ENCODE data around the gene KRT78.
"Not testable (repeated sequence)": the region's sequence is repeated elsewhere in the genome, so short reads cannot be mapped to it uniquely, and the experiment has no call there.

Gene KRT78

DNA sequence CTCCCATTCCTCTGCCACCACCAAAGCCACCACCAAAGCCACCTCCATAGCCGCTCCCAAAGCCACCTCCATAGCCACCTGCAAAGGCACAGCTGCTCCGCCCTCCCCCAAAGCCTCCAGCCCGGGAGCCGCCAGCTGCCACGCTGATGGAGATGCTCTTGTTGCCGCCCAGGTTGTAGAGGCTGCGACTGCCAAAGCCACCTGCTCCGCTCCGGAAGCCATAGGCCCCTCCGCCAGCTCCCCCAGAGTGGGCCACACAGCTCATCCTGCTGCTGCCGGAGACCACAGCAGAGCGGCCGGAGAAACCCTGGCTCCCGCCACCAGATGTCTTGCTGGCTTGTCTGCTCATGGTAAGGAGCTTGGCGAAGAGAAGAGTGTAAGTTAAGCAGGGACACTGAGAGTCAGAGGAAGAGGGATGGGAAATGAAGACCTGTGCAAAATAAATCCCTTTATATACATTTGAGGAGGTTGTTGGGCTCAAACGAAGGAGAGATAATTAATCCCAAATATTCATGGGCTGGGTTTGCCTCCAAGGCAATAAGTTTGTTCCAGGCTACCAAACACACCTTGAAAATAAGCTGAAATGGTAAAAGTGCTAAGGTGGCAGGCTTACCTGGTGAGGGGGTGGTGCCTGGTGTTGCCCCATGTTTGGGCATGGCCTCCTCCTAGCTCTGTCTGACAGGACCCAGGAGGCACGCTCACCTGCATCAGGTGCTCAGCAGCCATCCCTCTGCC, 52.9 kb downstream of the KRT78 start, which contains the start of gene KRT3:
KRT3 (minus strand) TSS at position 424 of the 735 bp plus-strand sequence; CDS start at position 349, 75 bp downstream.
- Histone ChIP-seq H3K4me3 (ENCODE audit: low read length) (no peak within 1 kb of the TSS), H2AFZ (ENCODE audit: low read depth, low read length) (no peak within 1 kb of the TSS), H3K36me3 (replicated peaks; ENCODE audit: low read depth, low read length) (no peaks in the 10 kb centered on the region), H3K27ac (ENCODE audit: low read length) (no peak within 1 kb of the TSS), H3K79me2 (ENCODE audit: low read length) (no peaks in the 10 kb centered on the region), H3K9me3 (ENCODE audit: insufficient read depth, low read length) (no peaks in the 10 kb centered on the region), H3K9ac (ENCODE audit: low read length) (no peak within 1 kb of the TSS), H3K4me2 (ENCODE audit: low read length) (no peak within 1 kb of the TSS), H4K20me1 (ENCODE audit: insufficient read depth, low read length) (no peaks in the 10 kb centered on the region), H3K27me3 (ENCODE audit: low read depth, low read length) (0 out of 2 replicates have a peak, but pooled peaks cover 3% of the 10 kb centered on the region), H3K4me1 (ENCODE audit: low read length) (no peaks in the 10 kb centered on the region)
- no peak for TF ChIP-seq EZH2phosphoT487 (IDR thresholded peaks at IDR 0.05; ENCODE audit: low read depth)
- TF ChIP-seq, protein P1, sequence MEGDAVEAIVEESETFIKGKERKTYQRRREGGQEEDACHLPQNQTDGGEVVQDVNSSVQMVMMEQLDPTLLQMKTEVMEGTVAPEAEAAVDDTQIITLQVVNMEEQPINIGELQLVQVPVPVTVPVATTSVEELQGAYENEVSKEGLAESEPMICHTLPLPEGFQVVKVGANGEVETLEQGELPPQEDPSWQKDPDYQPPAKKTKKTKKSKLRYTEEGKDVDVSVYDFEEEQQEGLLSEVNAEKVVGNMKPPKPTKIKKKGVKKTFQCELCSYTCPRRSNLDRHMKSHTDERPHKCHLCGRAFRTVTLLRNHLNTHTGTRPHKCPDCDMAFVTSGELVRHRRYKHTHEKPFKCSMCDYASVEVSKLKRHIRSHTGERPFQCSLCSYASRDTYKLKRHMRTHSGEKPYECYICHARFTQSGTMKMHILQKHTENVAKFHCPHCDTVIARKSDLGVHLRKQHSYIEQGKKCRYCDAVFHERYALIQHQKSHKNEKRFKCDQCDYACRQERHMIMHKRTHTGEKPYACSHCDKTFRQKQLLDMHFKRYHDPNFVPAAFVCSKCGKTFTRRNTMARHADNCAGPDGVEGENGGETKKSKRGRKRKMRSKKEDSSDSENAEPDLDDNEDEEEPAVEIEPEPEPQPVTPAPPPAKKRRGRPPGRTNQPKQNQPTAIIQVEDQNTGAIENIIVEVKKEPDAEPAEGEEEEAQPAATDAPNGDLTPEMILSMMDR (IDR thresholded peaks at IDR 0.05; ENCODE audit: low read depth, low read length): no peak

DNA sequence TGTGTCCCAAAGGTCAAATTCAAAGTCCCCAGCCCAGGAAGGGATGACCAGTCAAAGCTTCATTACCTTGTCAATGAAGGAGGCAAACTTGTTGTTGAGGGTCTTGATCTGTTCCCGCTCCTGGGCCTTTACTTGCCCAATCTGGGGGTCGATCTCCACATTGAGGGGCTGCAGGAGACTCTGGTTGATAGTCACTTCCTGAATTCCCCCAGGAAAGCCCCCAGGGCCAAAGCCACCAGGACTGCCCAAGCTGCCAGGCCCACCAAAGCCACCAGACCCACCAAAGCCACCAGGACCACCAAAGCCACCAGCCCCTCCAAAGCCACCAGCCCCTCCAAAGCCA, 53.5 kb downstream of the KRT78 start:
- H2AFZ ChIP-seq (ENCODE audit: low read depth, low read length); H3K36me3 ChIP-seq (replicated peaks; ENCODE audit: low read depth, low read length); H3K4me1 ChIP-seq (ENCODE audit: low read length); H4K20me1 ChIP-seq (ENCODE audit: insufficient read depth, low read length); H3K9ac ChIP-seq (ENCODE audit: low read length); H3K9me3 ChIP-seq (ENCODE audit: insufficient read depth, low read length); H3K27ac ChIP-seq (ENCODE audit: low read length); H3K27me3 ChIP-seq (ENCODE audit: low read depth, low read length); H3K4me2 ChIP-seq (ENCODE audit: low read length); H3K4me3 ChIP-seq (ENCODE audit: low read length); H3K79me2 ChIP-seq (ENCODE audit: low read length): not testable (repeated sequence)

DNA sequence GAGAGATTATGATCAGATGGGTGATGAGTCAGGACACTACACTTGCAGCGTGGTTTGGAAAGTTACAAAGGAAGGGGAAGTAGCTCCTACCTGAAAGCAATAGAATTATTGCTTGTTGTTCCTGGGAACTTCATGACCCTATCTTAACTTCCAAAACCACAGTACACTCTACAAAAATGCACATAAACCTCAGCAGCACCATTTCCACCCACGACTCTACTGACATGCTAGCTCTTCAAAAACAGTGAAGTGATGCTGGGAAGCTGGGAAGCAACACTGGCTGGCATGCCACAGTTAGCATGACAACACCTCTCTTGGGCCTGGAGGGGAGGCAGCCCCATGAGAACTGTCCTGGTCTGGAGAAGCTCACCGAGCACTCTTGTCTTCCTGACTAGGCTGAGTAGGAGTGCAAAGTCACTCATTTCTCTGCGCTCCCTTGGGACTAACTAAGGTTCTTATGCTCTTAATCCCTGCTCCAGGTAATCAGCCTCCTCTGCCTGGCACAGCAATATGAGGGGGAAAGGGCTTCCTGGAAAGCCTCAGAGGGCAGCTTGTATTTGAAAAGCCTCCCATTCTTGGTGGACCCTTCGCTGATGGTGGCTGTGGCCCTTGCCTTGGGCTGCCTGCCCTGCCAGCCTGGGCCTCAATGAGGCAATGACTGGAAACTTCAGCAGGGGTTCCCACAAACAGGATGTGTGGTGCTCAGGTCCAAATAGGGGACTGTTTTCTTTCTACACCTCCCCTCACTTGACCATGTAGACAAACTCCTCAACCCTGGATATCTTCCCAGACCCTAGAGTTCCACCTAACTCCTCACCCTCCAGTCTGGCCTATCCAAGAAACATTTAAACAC, 54.1 kb downstream of the KRT78 start:
- Histone ChIP-seq H2AFZ (ENCODE audit: low read depth, low read length) (no peak overlapping the region), H3K36me3 (replicated peaks; ENCODE audit: low read depth, low read length) (no peaks in the 10 kb centered on the region), H3K27me3 (ENCODE audit: low read depth, low read length) (0 out of 2 replicates have a peak, but pooled peaks cover 3% of the 10 kb centered on the region), H3K4me2 (ENCODE audit: low read length) (no peak overlapping the region), H3K4me3 (ENCODE audit: low read length) (no peak overlapping the region), H3K27ac (ENCODE audit: low read length) (no peak overlapping the region), H3K9me3 (ENCODE audit: insufficient read depth, low read length) (no peaks in the 10 kb centered on the region), H3K79me2 (ENCODE audit: low read length) (no peaks in the 10 kb centered on the region), H3K9ac (ENCODE audit: low read length) (no peak overlapping the region), H3K4me1 (ENCODE audit: low read length) (no peaks in the 10 kb centered on the region), H4K20me1 (ENCODE audit: insufficient read depth, low read length) (no peaks in the 10 kb centered on the region)
- TF ChIP-seq, protein P1 (IDR thresholded peaks at IDR 0.05; ENCODE audit: low read depth, low read length): no peak
- TF ChIP-seq EZH2phosphoT487 (IDR thresholded peaks at IDR 0.05; ENCODE audit: low read depth): no peak

DNA sequence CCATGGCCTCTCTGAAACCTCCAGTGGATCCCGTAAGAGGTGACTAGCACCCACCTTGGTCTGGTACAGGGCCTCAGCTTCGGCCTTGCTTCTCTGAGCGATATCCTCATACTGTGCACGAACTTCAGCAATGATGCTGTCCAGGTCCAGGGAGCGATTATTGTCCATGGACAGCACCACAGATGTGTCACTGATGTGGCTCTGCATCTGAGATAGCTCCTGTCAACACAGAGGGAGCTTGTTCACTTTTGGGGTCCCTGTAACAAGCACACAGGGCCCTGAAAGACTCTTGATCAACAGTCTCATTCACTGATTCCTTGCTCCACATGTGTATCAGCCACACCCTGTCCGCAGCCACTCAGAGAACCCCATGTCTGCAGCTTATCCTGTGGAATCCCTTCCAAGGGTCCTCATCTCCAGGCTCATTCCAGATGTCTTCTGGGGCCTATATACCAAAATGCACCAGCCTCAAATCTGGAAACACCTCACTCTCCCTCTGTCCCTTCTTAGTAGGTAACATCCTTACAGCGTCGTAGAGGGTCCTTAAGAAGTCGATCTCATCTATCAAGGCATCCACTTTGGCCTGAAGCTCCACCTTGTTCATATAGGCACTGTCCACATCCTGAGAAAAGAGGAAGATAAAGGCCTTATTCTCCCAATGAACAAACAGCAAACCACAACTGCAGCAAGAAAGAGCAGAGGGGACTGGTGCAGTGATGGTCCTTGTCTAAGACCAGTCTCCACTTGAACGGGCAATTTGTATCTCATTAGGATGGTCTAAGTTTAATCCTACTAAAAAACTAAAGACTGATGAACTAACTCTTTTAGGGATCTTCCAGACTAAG, 56.4 kb downstream of the KRT78 start:
- Histone ChIP-seq H4K20me1 (ENCODE audit: insufficient read depth, low read length) (no peaks in the 10 kb centered on the region), H3K4me3 (ENCODE audit: low read length) (no peak overlapping the region)
- TF ChIP-seq EZH2phosphoT487 (IDR thresholded peaks at IDR 0.05; ENCODE audit: low read depth): no peak

More for the DNA sequence above, 56.4 kb downstream of the KRT78 start:
- no peaks in the 10 kb centered on the region for H3K4me1 ChIP-seq (ENCODE audit: low read length)
- no peak overlapping the region for H3K9ac ChIP-seq (ENCODE audit: low read length)
- 0 out of 2 replicates have a peak, but pooled peaks cover 3% of the 10 kb centered on the region for H3K27me3 ChIP-seq (ENCODE audit: low read depth, low read length)
- H3K36me3 ChIP-seq (replicated peaks; ENCODE audit: low read depth, low read length): no peaks in the 10 kb centered on the region
- no peaks in the 10 kb centered on the region for H3K9me3 ChIP-seq (ENCODE audit: insufficient read depth, low read length)
- no peak overlapping the region for H2AFZ ChIP-seq (ENCODE audit: low read depth, low read length)
- no peak overlapping the region for H3K4me2 ChIP-seq (ENCODE audit: low read length)
- no peaks in the 10 kb centered on the region for H3K79me2 ChIP-seq (ENCODE audit: low read length)
- H3K27ac ChIP-seq (ENCODE audit: low read length): no peak overlapping the region
